ENCODE data around the gene DNAH11.

The DNAH11 gene

GRCh38 chr7:21580073-21580521, 37.3 kb downstream of the DNAH11 start:
- TF ChIP-seq GATA3 (IDR thresholded peaks at IDR 0.05; ENCODE audit: low read depth, low read length), result no peak
- no peak for TF ChIP-seq GATA2 (IDR thresholded peaks at IDR 0.05; ENCODE audit: low read depth, low read length)

GRCh38 chr7:21585070-21585724, 42.4 kb downstream of the DNAH11 start:
- no peak for TF ChIP-seq GATA3 (IDR thresholded peaks at IDR 0.05; ENCODE audit: low read depth, low read length)
- TF ChIP-seq GATA2 (IDR thresholded peaks at IDR 0.05; ENCODE audit: low read depth, low read length), result no peak

GRCh38 chr7:21587139-21587784, 44.4 kb downstream of the DNAH11 start:
- TF ChIP-seq GATA2 (IDR thresholded peaks at IDR 0.05; ENCODE audit: low read depth, low read length) (no peak), GATA3 (IDR thresholded peaks at IDR 0.05; ENCODE audit: low read depth, low read length) (no peak)

DNA sequence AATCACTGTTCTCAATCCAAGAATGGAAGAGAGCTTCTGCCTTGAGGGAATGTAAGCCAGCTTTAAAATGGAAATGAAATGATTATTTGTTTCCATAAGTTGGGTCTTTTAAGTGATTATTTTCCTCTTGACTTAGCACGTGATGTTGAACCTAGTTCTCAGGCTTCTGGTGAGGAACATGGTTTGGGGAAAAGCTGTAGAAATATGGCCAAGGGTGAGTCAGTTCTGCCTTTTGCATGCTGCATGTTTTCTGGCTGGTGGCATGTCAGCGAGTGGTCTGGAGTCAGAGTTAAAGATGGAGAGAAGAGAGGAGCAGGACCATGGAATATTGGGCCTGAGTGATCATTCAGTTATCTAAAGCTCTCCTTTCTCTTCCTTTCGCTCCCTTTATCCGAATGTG, 54.0 kb downstream of the DNAH11 start:
- TF ChIP-seq GATA3 (IDR thresholded peaks at IDR 0.05; ENCODE audit: low read depth, low read length), result no peak
- no peak for TF ChIP-seq GATA2 (IDR thresholded peaks at IDR 0.05; ENCODE audit: low read depth, low read length)

DNA sequence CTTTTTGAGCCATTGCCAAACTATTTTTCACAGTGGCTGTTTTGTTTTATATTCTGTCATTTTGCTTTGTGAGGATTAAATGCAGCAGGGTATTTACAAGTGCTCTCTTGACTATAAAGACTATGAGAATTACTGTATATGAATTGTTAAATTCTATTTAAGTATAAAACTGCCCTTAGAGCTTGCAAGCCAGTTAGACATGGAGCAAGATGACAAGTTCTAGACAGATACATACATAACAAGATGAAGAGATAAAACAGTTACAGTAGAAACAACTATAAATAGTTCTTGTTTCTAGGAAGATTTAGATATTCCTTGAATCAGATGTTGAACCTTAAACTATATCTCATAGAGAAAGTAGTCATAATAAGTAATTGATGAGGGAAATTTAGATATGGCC, 60.6 kb downstream of the DNAH11 start:
- TF ChIP-seq GATA3 (IDR thresholded peaks at IDR 0.05; ENCODE audit: low read depth, low read length) (no peak), GATA2 (IDR thresholded peaks at IDR 0.05; ENCODE audit: low read depth, low read length) (no peak)

DNA sequence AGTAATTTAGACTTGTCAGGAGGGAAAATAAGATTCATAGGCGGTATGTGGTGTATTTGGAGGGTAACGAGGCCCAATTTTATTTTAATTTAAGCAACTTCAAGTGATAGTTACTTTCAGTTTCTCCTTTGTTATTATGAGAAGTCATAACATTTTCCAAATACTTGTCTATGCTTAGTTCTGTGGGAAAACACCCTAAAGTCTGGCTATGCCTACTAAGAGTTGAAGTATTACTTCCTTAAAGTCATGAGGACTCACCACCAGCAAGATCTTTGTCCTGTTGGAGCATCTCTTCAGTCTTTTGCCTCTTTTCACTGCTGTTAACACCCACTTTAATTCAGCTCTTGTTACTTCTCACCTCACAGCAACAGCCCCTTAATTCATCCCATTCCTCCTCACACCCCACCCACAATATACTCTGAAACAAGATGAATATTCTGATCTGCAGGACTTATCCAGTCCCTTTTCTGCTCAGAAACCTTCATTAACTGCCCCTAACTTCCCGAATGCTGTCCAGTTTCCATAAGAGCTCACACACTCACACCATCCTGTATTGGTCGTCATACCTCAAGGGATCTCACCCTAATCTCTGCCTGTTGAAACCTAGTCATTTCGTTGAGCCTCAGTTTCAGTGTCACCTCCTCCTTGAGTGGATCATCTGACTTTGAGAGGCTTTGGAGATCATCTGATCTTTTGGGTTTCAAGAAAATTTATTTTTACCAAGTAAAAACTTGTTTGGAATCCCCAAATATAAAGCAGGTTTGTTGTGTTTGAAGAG, 61.3 kb downstream of the DNAH11 start:
- TF ChIP-seq GATA2 (IDR thresholded peaks at IDR 0.05; ENCODE audit: low read depth, low read length) (no peak), GATA3 (IDR thresholded peaks at IDR 0.05; ENCODE audit: low read depth, low read length) (no peak)

DNA sequence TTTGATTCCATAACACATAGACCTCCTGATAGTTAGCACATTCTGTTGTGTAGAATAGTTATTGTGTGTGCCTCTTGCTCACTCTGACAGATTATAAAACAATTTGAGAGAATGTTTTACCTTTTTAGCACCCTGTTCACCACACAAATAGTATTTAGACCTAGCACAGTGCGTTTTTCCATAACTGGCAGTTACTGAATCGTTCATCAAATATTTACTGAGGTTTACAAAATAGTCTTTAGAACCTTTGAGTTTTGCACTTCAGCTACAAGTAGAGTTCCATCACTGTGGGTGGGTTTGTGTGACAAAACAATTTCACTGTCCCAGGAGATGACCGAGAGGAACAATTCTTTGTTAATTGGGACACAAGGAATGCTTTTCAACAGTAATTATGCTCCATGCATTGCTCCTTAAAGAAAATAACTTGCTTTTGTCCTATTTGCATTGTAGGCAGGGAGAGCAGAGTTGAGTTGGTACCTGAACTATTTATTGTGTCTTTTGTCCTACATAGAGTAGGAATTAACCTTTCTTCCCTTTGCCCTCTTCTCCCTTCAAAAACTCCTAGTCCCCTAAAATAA, 62.3 kb downstream of the DNAH11 start:
- TF ChIP-seq GATA2 (IDR thresholded peaks at IDR 0.05; ENCODE audit: low read depth, low read length) (no peak), GATA3 (IDR thresholded peaks at IDR 0.05; ENCODE audit: low read depth, low read length) (no peak)

DNA sequence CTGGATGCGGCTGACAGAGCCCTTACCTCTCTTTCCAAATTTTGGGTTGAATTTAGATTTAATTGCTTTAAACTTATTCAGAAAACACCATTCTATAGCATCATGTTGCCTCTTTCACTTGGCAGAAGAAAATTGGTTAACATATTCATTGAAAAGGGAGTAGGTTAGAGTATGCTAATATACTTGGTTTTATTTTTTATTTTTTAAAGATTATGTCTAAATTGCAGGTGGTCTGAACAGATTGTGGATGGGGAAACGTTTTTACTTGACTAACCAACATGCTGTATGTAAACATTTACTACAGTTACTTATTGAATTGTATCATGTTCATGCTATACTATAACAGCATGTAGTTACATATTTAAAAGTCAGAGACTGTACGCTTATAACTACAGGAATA, 65.6 kb downstream of the DNAH11 start:
- TF ChIP-seq GATA2 (IDR thresholded peaks at IDR 0.05; ENCODE audit: low read depth, low read length), result no peak
- TF ChIP-seq GATA3 (IDR thresholded peaks at IDR 0.05; ENCODE audit: low read depth, low read length), result no peak

GRCh38 chr7:21611129-21611528, 68.3 kb downstream of the DNAH11 start:
- TF ChIP-seq GATA3 (IDR thresholded peaks at IDR 0.05; ENCODE audit: low read depth, low read length) (no peak), GATA2 (IDR thresholded peaks at IDR 0.05; ENCODE audit: low read depth, low read length) (no peak)

DNA sequence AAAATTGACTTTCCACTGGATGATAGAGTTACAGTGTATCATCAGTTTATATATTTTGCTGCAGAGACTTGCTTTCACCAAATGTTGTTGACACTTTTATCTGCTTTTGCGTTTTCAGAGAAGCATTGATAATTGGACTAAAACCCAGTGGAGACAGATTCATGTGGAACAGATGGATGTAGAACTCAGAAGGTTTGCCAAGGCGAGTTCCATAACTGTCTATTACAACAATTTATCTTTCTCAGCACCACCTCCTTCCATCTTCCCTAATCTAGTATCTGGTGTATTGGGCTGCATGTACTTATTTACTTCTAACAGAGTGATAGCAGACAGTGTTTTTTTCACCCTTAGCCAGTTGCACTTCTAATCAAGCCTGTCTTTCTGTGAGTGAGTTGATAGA, 73.3 kb downstream of the DNAH11 start:
- TF ChIP-seq GATA2 (IDR thresholded peaks at IDR 0.05; ENCODE audit: low read depth, low read length), result no peak
- TF ChIP-seq GATA3 (IDR thresholded peaks at IDR 0.05; ENCODE audit: low read depth, low read length), result no peak

GRCh38 chr7:21616796-21617436, 74.1 kb downstream of the DNAH11 start:
- TF ChIP-seq GATA3 (IDR thresholded peaks at IDR 0.05; ENCODE audit: low read depth, low read length) (no peak), GATA2 (IDR thresholded peaks at IDR 0.05; ENCODE audit: low read depth, low read length) (no peak)

DNA sequence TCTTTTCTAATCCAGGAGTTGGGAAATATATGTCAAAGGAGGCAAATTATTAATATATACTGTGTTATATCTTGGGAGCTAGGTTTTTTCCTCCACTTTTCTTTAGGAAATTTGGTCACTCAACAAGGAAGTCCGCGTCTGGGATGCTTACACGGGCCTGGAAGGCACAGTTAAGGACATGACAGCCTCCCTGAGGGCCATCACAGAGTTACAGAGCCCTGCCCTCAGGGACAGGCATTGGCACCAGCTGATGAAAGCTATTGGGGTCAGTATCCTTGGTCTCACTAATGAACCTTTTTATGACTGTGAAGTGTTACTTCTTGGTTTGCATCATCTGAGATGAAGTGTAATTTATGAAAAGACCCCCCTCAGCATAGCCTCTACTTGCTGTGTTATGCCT, 74.7 kb downstream of the DNAH11 start:
- TF ChIP-seq GATA3 (IDR thresholded peaks at IDR 0.05; ENCODE audit: low read depth, low read length) (no peak), GATA2 (IDR thresholded peaks at IDR 0.05; ENCODE audit: low read depth, low read length) (no peak)

GRCh38 chr7:21617916-21618390, 75.1 kb downstream of the DNAH11 start:
- no peak for TF ChIP-seq GATA2 (IDR thresholded peaks at IDR 0.05; ENCODE audit: low read depth, low read length)
- TF ChIP-seq GATA3 (IDR thresholded peaks at IDR 0.05; ENCODE audit: low read depth, low read length), result no peak

- TF ChIP-seq GATA3 (IDR thresholded peaks at IDR 0.05; ENCODE audit: low read depth, low read length) (no peak), GATA2 (IDR thresholded peaks at IDR 0.05; ENCODE audit: low read depth, low read length) (no peak)
Measured at GRCh38 chr7:21618706-21619105, 75.9 kb downstream of the DNAH11 start.

Measured in SH-SY5Y (cell line).